DMS153 (cell line): ENCODE results near the gene HSD11B1.

Experiments
- DNase-seq: peaks from one replicate; lab custom pipeline; 2025; lab: John Stamatoyannopoulos, UW

HSD11B1 gene

DNA sequence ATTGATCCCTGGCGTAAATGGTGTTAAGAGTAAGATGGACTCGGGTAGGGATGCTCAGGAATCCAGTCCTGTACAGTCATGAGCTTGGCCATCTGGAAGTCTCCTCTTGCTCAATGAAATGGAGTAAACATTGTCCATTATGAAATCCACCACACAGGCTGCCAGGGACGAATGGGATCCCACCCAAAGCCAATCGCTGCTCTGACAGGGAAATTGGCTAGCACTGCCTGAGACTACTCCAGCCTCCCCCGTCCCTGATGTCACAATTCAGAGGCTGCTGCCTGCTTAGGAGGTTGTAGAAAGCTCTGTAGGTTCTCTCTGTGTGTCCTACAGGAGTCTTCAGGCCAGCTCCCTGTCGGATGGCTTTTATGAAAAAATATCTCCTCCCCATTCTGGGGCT, at the start of gene HSD11B1:
HSD11B1 (plus strand) TSS at position 263 of the 400 bp plus-strand sequence; CDS start at position 360, 97 bp downstream.
- DNase-seq = no peak

DNA sequence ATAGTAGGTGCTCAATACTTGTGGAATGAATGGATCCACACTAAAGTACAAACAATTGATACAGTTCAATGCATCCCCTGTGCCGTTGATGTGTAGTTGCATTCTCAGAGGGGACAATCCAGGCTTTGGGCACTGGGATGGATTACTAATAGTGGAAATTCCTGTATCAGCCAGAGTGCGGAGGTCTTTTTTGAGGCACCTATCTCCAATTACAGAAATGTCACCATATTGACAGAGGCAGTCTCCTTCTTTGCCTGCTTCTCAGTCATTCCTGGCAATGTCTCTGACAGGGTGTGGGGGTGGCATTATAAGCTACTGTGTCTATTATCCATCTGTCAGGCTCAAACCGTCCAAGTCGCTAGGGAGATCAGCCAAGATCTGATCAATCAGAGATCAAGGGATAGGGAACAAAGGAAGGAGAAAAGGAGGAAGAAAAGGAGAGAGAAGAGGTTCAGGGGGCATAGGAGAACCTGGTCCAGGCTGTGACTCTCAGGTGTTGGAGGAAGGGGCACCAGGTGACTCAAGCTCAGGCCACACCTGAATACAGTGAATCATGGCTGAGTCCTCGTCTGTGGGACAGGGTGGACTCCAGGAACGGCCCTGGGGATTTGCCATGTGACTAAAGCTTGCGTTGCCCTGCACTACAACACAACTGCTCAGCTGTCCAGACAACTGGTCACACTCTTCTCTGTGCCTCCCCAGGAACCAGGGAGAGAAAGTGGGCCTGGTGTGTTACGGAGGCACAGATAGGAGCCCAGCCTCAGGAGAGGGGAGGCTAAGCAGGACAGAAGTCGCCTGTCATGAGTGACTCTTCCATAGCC, 49.0 kb upstream of the HSD11B1 start:
- DNase-seq = no peak

DNA sequence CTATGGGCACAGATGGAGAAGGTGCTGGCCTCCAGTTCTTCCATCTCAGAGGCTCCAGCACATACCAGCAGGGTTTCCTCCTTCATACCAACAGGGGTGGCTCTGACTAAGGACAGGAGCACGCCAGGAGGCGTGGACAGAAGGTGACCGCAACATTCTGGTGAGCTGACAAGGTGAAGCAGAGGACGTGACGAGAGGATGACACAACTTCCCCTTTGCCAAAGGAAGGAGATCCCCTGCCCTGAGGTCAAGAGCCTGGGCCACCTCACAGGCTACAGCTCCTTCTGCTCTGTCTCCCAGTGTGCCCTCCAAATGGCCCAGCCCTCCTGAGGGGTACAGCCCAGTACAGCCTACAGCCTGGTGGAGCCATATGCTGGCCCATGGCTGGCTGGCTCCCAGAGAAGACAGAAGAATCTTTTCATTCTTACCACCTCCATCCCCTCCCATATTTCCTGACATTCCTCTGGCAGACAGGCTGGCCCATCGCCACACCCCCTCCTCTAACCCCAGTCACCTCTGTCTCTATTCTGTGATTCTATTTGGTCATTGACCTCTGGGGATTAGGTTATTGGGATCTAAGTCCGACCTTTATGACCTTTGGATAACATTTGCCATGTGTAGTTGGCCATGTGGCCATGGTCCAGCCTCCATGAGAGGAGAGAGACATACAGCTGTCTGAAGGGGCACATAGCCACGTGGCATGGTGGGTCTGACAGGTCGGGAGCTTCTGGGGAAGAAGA, 47.3 kb upstream of the HSD11B1 start:
- no peak for DNase-seq

DNA sequence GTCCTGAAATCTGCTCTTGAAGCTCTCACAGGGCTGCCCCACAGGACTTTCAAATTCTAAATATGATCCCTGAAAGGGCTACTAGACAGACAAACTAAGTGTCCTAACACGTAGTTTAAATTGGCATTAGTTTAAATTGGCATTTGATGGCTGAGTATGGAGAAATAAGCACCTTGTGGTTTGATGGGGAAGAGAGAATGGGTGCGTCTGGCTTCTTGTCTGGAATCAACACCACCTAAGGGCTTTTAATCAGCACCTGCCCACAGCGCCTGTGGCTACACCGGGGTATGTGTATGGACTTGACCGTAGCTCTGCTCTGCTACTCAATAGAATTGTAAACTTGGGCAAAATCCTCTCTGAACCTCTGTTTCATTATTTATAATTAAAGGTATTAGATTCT, 46.7 kb upstream of the HSD11B1 start:
- no peak for DNase-seq

DNA sequence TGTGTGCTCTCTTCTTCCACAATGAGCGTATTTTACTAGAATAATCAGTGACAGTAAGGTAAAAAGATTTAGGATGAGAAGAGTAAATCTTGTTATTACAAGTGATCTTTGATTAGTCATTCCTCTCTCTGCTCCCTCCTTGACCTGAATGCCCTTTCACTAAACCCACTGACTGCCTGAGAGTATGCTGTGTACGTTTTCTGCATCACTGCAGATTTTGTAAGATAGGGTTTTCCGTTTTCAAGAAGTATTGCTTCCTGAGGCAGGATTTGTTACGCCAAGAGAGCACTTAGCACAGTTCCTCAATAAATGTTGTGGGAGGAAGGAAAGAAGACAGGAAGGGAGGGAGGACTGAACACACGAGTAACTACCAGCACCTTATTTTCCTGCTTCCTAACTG, 44.7 kb upstream of the HSD11B1 start:
- DNase-seq = no peak

DNA sequence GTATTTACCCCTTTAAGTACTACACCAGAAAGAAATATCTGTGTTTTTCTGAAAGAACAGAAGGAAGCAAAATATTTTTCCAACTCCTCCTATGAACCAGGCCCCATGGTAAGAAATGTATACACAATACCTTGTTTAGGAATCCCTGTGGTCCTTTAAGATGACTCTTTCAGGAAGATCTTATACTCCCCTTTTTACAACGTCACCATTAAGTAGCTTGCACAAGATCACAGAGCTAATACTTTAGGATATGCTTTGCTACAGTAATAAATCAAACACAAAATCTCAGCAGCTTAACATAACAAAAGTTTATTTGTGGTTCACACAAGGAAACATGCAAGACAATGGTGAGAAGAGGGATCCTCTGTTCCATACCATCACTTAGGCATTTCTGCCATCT, 43.6 kb upstream of the HSD11B1 start:
- no peak for DNase-seq

DNA sequence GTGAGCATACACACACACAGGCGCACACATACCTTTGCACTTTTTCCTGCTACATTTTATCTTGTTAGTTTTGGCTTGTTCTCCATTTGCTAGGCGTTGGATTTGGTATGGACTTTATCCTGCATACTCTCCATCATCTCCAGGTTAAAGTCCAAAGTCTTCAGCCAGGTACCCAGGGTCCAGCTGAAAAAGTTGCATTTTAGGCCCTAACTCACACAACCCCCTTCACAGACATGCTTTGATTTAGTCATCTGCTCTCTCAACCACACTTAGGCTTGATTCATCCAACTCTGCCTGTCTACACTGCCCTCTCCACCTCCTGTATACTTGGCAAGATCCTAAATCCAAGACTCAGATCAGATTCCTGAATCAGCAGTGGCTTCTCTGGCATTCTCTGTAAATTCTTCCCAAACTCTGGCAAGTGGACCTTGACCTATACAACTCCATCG, 41.7 kb upstream of the HSD11B1 start:
- no peak for DNase-seq

DNA sequence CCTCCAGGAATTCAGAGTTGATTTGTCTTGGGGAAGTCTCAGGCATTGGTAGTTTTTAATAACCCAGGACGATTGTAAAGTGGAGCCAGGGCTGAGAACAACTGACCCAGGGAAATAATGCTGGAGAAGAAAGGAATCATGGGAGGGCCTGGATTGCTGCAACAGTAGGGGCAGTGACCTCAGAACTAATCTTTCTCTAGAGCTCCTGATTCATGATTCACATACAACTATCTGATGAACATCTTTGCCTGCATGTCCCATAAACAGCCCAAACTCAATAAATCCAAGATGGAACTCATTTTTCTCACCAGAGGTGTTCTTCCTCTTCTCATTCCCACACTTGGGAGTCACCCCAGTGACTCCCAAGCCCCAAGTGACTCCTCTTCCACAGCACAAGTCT, 37.5 kb upstream of the HSD11B1 start:
- no peak for DNase-seq

DNA sequence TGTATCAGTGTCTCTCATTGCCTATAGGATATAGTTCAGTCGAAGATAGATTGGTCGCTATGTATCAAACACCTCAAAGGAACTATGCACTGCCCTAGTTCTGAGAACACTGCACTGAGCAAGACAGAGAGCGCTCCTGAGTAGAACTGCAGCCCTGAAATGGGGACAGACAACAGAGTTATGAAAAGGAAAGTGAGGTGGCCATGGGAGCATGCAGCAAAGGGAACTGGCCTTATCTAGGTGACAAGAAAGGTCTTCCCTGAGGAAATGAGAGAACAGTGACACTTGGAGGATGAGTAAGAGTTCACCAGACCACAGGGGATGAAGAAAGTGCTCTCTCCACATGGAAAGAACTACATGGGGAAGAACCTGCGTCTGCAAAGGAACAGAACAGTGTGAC, 36.9 kb upstream of the HSD11B1 start:
- no peak for DNase-seq

DNA sequence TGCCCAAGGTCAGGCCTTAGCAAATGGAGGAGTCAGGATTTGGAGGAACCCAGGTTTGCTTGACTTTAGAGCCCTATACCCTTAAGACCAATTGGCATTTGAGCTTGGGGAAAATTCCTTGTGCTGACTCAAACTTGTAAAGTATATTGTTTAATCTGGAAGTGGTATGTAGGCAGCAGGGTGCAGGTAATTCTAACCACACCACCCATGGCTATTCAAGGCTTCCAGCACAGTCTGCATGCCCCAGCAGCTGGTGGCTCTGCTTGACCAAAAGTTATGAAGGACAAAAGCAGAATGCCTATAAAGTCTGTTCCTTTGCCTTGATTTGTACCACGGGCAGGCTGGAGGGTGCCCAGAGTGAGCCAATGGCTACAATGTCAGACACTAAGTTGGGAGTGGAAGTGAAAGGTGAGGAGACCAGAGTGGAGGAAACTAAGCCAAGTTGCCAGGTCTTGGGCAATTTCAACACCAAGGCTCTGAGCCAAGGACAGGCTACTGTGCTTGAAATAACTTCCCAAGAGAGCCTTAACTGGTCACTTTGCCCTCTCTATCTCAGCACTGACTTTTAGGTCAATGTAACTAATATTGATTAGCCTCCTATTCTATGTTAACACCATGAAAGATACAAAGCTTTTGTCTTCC, 34.1 kb upstream of the HSD11B1 start:
- DNase-seq = no peak

DNA sequence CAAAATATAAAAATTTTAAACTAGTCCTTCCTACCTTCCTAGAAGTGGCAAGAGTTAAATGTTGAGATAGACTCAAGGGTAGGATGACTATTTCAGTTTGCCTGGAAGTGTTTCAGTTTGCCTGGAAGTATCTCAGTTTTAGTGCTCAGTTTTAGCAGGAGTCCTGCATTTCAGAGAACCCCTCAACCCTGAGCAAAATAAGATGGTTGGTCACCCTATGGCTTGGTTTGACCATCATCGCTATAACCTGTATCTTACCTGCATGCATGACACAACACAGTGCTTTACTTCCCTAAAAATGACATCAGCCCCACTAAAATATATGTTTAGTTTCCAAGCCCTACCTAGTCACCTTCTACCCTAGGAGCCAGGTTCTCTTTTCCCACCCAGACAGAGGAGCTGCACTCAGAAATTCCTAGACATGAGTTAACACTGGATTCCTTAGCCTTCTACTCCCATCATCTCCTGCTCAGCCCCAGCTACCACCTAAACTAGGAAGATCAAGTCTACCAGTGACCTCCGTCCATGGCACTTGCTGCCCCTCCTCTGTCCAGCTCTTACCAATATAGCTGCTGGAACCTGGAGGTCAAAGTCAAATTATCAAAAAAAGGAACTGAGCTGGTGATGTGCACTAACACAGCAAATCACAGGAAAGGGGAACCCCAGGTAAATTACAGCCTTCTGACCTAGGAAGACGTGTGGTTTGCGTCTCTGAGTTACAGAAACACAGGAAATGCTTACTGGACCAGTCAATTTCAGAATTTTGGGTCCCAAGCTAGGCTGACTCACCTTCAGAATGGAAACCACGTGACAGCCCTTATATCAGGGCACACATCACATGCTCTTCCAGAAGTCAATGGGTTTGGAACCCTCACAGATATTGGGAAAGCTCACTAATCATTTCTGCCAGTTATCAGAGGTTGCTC, 31.7 kb upstream of the HSD11B1 start:
- no peak for DNase-seq

DNA sequence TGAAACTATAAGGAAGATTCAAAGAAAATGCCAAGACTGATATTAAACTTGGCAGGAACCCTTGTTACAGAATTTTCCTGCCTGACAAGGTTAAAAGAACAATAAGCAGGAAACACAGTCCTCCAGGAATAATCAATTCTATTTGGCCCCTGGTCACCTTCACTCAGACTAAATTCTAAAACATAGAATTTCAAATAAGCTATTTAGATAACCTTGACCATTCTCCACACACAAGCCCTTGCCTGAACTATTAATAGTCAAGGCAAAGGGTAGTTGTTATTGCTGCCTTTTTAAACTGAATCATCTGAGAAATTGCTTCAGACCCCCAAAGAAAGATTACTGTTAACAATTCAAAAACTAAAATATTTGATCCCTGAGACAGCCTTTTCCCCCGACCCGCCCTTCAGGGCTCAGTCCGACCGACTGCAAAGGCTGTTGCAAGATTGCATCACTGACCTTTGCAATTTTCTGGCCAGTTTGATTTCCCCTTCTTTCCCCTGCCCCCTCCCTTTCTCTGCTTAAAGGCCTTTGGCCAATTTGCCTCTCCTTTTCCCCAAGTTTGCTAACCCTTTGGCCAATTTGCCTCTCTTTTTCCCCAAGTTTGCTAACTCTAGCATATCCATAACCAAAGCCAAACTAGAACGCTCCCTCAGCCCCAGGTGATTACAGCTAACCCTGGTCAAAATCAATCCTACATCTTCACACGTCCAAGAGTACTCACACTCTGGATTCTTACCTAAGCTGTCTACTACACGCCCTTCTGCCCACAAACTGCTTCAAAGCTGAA, 30.8 kb upstream of the HSD11B1 start:
- no peak for DNase-seq

DNA sequence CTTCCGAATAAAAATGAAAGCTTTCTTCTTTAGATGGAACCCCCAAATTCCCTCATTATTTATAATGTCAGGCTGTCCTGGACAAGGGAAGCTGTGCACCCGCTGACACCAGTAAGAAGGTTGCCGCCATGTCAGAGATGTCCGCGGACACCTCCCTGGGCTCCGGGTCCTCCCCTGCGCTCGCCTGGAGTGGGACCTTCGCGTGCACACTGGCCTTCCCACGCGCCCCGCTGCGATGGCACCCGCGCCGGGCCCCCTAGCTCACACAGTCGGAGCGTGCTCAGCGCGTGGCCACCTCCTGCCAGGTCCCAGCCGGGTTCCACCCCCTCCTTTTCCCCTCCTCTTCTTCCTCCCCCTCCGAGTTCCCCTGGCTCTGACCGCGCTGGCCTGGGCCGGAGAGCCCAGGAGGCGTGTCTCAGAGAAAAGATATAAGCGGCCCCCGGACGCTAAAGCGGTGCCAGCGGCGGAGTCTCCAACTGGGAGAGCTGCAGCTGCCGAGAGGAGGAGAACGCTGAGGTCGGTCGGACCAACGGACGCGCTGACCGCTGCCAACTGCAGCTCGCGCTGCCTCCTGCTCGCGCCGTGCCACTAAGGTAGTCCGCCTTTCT, 29.6 kb upstream of the HSD11B1 start, which contains the start of gene G0S2:
G0S2 (plus strand) TSS at position 456 of the 608 bp plus-strand sequence. CDS start 273 bp downstream, outside the sequence.
- peak; percentile 28 for DNase-seq

DNA sequence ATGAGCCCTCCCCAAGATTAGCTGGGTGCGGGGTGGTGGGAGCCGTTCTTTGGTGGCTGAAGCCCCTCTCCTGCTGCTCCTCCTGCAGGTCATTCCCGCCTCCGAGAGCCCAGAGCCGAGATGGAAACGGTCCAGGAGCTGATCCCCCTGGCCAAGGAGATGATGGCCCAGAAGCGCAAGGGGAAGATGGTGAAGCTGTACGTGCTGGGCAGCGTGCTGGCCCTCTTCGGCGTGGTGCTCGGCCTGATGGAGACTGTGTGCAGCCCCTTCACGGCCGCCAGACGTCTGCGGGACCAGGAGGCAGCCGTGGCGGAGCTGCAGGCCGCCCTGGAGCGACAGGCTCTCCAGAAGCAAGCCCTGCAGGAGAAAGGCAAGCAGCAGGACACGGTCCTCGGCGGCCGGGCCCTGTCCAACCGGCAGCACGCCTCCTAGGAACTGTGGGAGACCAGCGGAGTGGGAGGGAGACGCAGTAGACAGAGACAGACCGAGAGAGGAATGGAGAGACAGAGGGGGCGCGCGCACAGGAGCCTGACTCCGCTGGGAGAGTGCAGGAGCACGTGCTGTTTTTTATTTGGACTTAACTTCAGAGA, 29.0 kb upstream of the HSD11B1 start:
- DNase-seq = peak; percentile 16

DNA sequence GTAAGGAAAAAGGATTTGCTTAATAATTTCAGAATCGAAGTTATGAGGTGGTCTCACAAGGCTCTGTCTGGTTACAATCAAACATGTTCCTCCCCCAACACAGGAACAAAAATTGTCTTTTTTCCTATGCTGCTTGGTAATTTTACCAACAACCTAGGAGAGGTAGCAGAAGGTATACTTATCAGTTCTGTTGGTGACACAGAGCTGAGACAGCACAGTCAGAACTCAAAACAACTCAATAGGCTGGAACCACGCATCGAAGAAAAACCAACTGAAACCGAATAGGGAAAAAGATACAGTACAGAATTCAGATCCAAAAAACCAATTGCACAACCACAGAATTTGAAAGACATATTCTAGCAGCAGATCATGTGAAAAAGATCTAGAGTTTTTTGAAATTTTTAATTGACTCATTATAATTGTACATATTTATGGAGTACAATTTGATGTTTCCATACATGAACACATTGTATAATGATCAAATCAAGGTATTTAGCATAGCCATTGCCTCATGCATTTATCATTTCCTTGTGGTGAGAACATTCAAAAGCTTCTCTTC, 25.6 kb upstream of the HSD11B1 start:
- DNase-seq = no peak

DNA sequence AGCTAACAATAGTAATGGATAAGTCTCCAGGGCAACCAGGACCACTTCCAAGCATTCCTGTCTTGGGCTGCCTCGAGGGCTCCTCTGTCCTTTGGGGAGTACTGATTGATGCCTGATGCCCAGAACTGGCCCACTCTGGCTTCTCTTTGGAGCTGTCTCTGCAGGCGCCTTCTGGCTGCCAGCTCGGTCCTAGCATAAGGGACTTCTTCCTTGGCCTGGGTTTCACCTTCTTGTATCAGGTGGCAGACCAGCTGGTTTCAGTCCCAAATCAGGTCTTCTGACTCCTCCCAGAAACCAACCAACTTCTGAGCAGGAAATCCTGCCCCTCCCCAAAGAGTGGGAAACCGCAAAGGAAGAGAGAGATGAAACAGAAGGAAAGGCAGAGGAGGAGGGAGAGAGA, 18.8 kb upstream of the HSD11B1 start:
- no peak for DNase-seq

DNA sequence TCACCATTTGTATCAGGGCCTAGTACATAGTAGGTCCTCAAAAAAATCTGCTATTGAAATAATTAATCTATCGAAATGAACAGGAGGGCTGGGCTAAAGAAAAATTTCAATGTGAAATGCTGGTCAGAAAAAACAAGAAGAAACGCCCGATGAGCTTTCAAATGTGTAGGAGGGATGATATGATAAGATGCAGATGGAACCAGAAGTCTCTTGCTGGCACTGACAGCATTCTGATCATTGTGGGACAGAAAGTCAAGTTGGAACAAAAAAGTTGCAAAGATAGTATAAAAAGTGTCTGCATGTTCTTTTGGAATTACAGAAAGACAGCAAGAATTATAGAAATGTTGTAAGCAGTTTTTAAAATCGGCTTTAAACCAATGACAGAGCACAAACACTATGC, 18.3 kb upstream of the HSD11B1 start:
- no peak for DNase-seq

DNA sequence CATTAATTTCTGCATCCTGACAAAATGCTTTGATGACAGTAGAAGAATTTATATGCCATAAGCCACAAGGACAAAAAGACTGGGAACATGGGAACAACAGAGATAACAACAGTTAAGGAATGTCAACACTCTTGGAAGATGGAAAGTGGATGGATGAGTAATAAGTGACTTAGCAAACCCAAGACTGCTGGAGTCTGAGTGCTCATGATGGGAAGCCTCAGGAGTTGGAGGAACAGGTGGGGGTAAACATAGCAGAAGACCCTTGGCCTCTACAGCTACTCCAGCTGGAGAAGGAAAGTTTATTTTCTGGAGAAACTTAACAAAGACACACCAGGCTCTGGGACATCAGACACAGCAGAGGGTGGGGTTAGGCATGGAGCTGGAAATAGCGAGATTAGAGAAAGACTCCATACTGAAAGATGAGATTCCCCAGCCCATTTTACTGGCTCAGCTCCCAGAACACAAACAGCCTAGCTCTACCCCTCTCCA, 15.9 kb upstream of the HSD11B1 start:
- no peak for DNase-seq

DNA sequence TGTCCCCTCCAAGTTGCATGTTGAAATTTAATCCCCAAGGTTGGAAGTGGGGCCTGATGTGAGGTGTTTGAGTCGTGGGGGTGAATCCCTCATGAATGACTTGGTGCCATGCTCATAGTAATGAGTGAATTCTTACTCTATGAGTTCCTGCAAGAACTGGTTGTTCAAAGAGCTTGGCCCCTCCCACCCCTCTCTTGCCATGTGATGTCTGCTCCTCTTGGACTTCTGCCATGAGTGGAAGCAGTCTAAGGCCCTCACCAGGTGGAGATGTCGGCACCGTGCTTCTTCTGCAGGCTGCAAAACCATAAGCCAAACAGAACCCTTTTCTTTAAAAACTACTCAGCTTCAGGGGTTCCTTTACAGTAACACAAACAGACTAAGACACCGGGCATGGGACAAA, 15.2 kb upstream of the HSD11B1 start:
- DNase-seq = no peak
